Epithelial cell of esophagus (primary cell): ENCODE measurements around the gene FSD1L.
A peak's percentile ranks its signal among the peaks of the same experiment; 100 is the strongest.

Experiments used
- DNase-seq: peaks from one replicate; pipeline ENCODE4 v3.0.0; 2010; ENCODE audit warnings: low read depth
- H3K4me3 ChIP-seq: 2 replicates; pipeline ENCODE4 v1.5.1; 2011; ENCODE audit warnings: mild to moderate bottlenecking, low read length, control low read depth
- TF ChIP-seq, protein P1 (sequence below): IDR thresholded peaks from 2 replicates; pipeline ENCODE4 v1.5.1; 2011; ENCODE audit warnings: low read depth, mild to moderate bottlenecking, low read length, control low read depth, inconsistent platforms; ENCODE audit not compliant: insufficient read depth; ENCODE audit errors: missing control alignments

Gene FSD1L

DNA sequence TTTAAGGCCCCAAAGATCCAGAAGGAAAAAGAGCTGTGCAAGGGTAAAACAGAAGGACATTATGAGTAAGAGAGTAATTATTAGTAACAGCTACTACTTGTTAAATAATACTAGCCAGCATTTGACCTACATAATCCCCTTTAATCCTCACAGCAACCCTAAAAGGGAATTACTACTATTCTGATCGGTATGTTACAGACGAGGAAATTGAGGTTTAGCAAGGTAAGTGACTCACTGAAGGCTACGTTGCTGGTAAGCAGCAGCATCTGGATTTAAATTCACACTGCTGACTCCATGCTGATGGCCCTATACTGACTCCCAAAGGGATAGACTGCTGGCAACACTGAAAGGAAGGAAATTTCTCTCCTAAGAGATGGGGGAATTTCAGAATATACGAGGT lies 3.7 kb upstream of the FSD1L start:
- peak; percentile 88 for DNase-seq
- TF ChIP-seq, protein P1, sequence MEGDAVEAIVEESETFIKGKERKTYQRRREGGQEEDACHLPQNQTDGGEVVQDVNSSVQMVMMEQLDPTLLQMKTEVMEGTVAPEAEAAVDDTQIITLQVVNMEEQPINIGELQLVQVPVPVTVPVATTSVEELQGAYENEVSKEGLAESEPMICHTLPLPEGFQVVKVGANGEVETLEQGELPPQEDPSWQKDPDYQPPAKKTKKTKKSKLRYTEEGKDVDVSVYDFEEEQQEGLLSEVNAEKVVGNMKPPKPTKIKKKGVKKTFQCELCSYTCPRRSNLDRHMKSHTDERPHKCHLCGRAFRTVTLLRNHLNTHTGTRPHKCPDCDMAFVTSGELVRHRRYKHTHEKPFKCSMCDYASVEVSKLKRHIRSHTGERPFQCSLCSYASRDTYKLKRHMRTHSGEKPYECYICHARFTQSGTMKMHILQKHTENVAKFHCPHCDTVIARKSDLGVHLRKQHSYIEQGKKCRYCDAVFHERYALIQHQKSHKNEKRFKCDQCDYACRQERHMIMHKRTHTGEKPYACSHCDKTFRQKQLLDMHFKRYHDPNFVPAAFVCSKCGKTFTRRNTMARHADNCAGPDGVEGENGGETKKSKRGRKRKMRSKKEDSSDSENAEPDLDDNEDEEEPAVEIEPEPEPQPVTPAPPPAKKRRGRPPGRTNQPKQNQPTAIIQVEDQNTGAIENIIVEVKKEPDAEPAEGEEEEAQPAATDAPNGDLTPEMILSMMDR = no peak
- no peak overlapping the region for H3K4me3 ChIP-seq

DNA sequence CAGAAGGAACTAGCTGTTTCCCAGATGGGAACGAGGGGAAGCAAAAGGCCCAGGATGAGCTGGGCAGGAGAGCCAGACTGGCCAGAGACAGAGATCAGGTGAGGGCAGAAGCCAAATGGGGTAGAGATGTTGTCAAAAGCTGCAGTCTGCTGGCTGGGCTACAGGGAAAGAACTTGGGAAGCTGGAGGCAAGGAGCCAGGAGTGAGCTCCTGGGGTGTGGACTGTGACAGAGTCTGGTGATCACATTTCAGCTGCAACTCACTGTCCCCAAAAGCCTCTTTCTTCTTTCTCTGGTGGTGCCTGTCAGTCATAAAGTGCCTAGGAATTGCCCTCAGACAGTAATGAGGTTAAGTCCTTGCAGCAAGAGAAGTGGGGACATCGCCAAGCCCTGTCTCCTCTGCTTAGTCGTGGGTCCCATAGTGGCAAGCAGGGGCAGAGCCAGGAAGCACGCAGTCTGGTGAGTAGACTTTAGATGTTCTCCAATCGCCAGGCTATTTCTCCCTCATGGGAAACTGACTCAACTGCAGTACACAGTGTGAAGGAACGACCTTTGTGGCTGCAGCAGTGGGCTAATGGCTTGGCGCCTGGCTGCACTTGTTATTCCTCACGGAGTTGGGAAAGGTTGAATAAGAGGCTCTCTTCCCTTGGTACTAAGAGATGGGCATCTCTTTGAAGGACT lies 2.5 kb upstream of the FSD1L start:
- no peak overlapping the region for H3K4me3 ChIP-seq
- DNase-seq = no peak
- TF ChIP-seq, protein P1 = no peak

DNA sequence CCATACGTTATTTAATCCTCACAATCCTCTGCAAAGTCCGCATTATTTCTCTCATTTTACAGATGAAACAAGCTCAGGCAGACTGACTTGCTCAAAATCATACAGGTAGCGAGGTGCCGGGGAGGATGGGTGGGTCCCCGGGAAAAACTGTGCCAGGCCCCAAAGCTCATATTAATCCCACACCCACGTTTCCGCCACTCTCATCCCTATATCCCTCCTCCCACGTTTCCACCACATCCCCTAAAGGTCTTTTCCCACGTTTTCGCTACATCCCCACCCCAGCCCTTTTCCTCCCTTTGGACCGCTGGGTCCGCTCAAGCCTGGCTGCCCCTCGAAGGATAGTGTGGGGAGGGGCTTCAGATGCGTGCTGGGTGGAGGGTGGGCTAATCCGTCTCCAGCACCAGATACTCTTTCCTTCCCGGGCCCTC lies 434 bp upstream of the FSD1L start:
- peak overlapping the region; percentile 71 for H3K4me3 ChIP-seq
- peak; percentile 15 for DNase-seq

DNA sequence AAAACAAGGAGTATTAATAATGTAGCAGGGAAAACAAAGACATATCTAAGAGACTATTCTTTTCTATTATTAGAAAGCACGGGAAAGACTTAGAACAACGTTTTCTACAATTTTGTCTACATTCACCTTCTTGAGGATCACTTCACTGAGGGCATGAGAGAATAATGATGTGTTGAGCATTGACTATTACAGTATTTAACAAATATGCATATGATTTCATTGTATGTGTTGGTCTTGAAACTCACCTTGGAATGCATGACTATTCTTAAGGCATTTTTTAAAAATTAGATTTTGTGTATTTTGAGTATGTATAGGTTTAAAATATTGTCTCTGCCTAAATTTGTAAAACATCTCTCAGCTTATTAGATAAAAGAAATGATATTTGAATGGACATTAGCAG lies 1.2 kb downstream of the FSD1L start:
- peak; percentile 33 for DNase-seq
- TF ChIP-seq, protein P1 = no peak
- H3K4me3 ChIP-seq = peak overlapping the region; percentile 71

More for the DNA sequence above, 434 bp upstream of the FSD1L start:
- TF ChIP-seq, protein P1 = no peak

DNA sequence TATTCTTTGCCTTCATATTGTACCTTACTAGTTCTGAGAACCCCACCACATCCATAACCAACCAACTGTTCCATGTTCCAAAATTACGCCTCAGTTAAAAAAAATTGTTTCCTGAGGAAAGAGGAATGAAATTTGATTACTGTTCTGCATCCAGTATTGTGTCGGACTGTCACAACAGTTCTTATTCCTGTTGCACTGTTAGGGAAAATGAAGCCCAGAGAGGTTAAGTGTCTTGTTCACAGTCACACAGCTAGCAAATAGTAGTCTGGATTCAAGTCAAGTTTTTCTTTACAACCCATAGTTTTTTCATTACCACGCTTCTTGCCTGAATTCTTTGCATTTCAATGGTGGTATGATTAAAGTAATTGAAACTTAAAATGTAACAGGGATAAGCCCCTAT lies 4.4 kb downstream of the FSD1L start:
- no peak for DNase-seq
- H3K4me3 ChIP-seq = no peak overlapping the region
- TF ChIP-seq, protein P1 = no peak

DNA sequence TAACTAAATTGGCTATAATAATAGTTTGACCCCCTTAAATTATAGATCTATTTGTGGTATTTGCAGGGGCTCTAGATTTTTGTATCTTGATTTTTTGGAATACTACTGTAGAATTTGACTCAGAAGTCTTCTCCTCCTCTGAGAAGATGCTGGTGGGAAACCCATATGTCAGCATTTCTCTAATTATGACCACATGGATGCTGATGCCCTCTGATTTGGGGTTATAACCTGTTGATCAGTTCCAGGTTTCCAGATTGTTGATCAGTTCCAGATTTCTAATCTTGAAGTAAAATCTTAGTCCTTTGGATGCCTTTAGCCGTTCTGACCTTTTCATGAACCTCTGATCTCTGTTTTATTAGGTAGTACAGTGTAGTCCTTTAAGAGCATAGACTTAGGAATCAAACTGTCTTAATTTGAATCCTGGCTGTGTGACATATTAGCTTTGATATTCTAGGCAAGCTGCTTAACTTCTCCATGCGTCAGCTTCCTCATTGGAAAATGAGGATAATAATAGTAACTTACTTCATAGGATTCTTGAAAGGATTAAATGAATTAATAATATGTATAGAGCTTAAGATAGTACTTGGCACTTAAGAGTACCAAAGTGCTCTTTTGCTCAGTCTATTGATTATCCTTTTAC lies 8.1 kb downstream of the FSD1L start:
- TF ChIP-seq, protein P1 = no peak
- H3K4me3 ChIP-seq = no peak overlapping the region
- DNase-seq = no peak
